Endodermal cell (in vitro differentiated cells): ENCODE data around the gene TNNC1. TPM values are rescaled to one million over a fixed set of nuclear protein-coding genes. Genes with fewer than 3 reads are reported as not detected.

Source experiments
- DNase-seq: peaks from one replicate; pipeline ENCODE4 v3.0.0-alpha.2; 2017
- H3K27ac ChIP-seq: 2 replicates; pipeline ENCODE4 v1.5.1; 2013; ENCODE audit warnings: mild to moderate bottlenecking, low read depth, low read length, moderate library complexity
- H3K27me3 ChIP-seq: 2 replicates; pipeline ENCODE4 v1.6.1; 2013; ENCODE audit warnings: mild to moderate bottlenecking, low read length, moderate library complexity; ENCODE audit not compliant: insufficient read depth, control insufficient read depth, poor library complexity, severe bottlenecking
- H3K36me3 ChIP-seq: 2 replicates; pipeline ENCODE4 v1.7.0; 2013; ENCODE audit warnings: mild to moderate bottlenecking, low read length, moderate library complexity; ENCODE audit not compliant: control insufficient read depth, insufficient read depth
- H3K4me1 ChIP-seq: one replicate; pipeline ENCODE4 v1.7.0; 2013; ENCODE audit warnings: low read length; ENCODE audit not compliant: control insufficient read depth, insufficient read depth
- H3K4me3 ChIP-seq: 2 replicates; pipeline ENCODE4 v1.5.1; 2013; ENCODE audit warnings: mild to moderate bottlenecking, low read length, moderate library complexity
- H3K9ac ChIP-seq: 2 replicates; pipeline ENCODE4 v1.6.1; 2013; ENCODE audit warnings: mild to moderate bottlenecking, low read length, moderate library complexity; ENCODE audit not compliant: poor library complexity, severe bottlenecking; ENCODE audit errors: extremely low read depth
- H3K9me3 ChIP-seq: 2 replicates; pipeline ENCODE4 v1.6.1; 2013; ENCODE audit warnings: mild to moderate bottlenecking, low read length, moderate library complexity; ENCODE audit not compliant: control insufficient read depth
- H3K27ac Mint-ChIP-seq: 2 replicates; pipeline ENCODE4 v1.8.0; 2020; ENCODE audit warnings: mixed read lengths
- H3K27me3 Mint-ChIP-seq: 2 replicates; pipeline ENCODE4 v1.8.0; 2021; ENCODE audit warnings: mild to moderate bottlenecking, mixed read lengths; ENCODE audit not compliant: insufficient read depth
- H3K36me3 Mint-ChIP-seq: 2 replicates; pipeline ENCODE4 v1.8.0; 2020; ENCODE audit warnings: low read depth, mixed read lengths
- H3K4me1 Mint-ChIP-seq: 2 replicates; pipeline ENCODE4 v1.8.0; 2020; ENCODE audit warnings: mixed read lengths
- H3K4me3 Mint-ChIP-seq: 2 replicates; pipeline ENCODE4 v1.8.0; 2020; ENCODE audit warnings: mild to moderate bottlenecking, moderate library complexity, mixed read lengths
- H3K9me3 Mint-ChIP-seq: 2 replicates; pipeline ENCODE4 v1.8.0; 2020; ENCODE audit warnings: mild to moderate bottlenecking, mixed read lengths
- CTCF ChIP-seq: fragments of 200-600 bp; sonication (generic); conservative IDR thresholded peaks from 2 replicates; pipeline ENCODE4 v1.5.0; 2021; ENCODE audit warnings: antibody characterized with exemption, mild to moderate bottlenecking
- WGBS, 2 experiments: methylation state at CpG; one replicate each; pipeline versions ENCODE4 v1.1.5 to v1.1.7; 2013; ENCODE audit warnings: missing lambda C conversion rate in 2 of 2, mixed read lengths in 1 of 2; ENCODE audit not compliant: insufficient coverage in 1 of 2, insufficient read length in 1 of 2; 5-methylcytosine and 5-hydroxymethylcytosine counted together
- total RNA-seq, 2 donors: library from RNA; stranded (reverse); fragmentation: NEBNext Ultra II Directional in 1 of 2; extraction: Animal tissue kit (Norgen Biotek cat#: 25700) in 1 of 2; gene quantifications; 2 replicates in 1 of 2; 3 replicates in 1 of 2; pipeline ENCODE4 v1.2.1, GENCODE V29; 2021

Gene TNNC1
- total RNA-seq, 2 donors from 2014 or later: 44.8 to 64.6 TPM

GRCh38 chr3:52441772-52442332, 12.0 kb downstream of the TNNC1 start:
- Histone ChIP-seq H3K9me3 (no peaks in the 10 kb centered on the region), H3K36me3 (no peaks in the 10 kb centered on the region), H3K27me3 (no peaks in the 10 kb centered on the region), H3K27ac (no peak overlapping the region), H3K4me1 (no peaks in the 10 kb centered on the region), H3K4me3 (no peak overlapping the region), H3K9ac (no peak overlapping the region)
- Mint-ChIP-seq H3K36me3 (no peaks in the 10 kb centered on the region), H3K27ac (no peak overlapping the region), H3K4me1 (peaks cover 2% of the 10 kb centered on the region), H3K4me3 (no peak overlapping the region), H3K27me3 (no peaks in the 10 kb centered on the region), H3K9me3 (no peaks in the 10 kb centered on the region)
- no peak for DNase-seq
- 90 to 97% methylated on average over 2 to 15 of the region's 18 CpGs for WGBS, 2 experiments
- no peak for TF ChIP-seq CTCF

GRCh38 chr3:52441091-52441771, 12.6 kb downstream of the TNNC1 start:
- Histone ChIP-seq H3K9me3 (no peaks in the 10 kb centered on the region), H3K27ac (no peak overlapping the region), H3K4me3 (no peak overlapping the region), H3K9ac (no peak overlapping the region), H3K36me3 (no peaks in the 10 kb centered on the region), H3K4me1 (no peaks in the 10 kb centered on the region), H3K27me3 (no peaks in the 10 kb centered on the region)
- TF ChIP-seq CTCF: no peak
- Mint-ChIP-seq H3K36me3 (no peaks in the 10 kb centered on the region), H3K27ac (no peak overlapping the region), H3K4me3 (no peak overlapping the region), H3K9me3 (no peaks in the 10 kb centered on the region), H3K4me1 (peaks cover 2% of the 10 kb centered on the region), H3K27me3 (no peaks in the 10 kb centered on the region)
- DNase-seq: peak; percentile 41
- 95 to 96% methylated on average over 10 to 23 of the region's 23 CpGs for WGBS, 2 experiments

GRCh38 chr3:52440671-52441070, 13.2 kb downstream of the TNNC1 start:
- H3K27ac ChIP-seq: no peak overlapping the region
- Mint-ChIP-seq H3K4me1 (peaks cover 2% of the 10 kb centered on the region), H3K36me3 (no peaks in the 10 kb centered on the region), H3K27ac (no peak overlapping the region), H3K9me3 (no peaks in the 10 kb centered on the region), H3K4me3 (no peak overlapping the region), H3K27me3 (no peaks in the 10 kb centered on the region)
- no peaks in the 10 kb centered on the region for H3K36me3 ChIP-seq
- H3K4me3 ChIP-seq: no peak overlapping the region
- no peak for TF ChIP-seq CTCF
- H3K9ac ChIP-seq: no peak overlapping the region
- H3K4me1 ChIP-seq: no peaks in the 10 kb centered on the region
- no peaks in the 10 kb centered on the region for H3K27me3 ChIP-seq
- WGBS, 2 experiments: 90 to 93% methylated on average over 2 to 14 of the region's 14 CpGs
- no peaks in the 10 kb centered on the region for H3K9me3 ChIP-seq
- no peak for DNase-seq
